Caco-2 (cell line): ENCODE measurements around the gene CTU1. TPM values are rescaled to one million over a fixed set of nuclear protein-coding genes. Genes with fewer than 3 reads are reported as not detected.

Experiments
- BruUV-seq: library from RNA; stranded (reverse); fragments of 400-500 nt; replicated peaks from 2 replicates; lab custom pipeline; 2021; lab: Mats Ljungman, UMichigan
- CTCF ChIA-PET: fragments of 300-600 bp; sonication (Branson Sonifier 250); formaldehyde crosslinking; loops from one replicate; lab custom pipeline; 2022; ENCODE audit warnings: antibody characterized with exemption; lab: Charles Lee
- POLR2A ChIA-PET: fragments of 300-600 bp; sonication (Branson Sonifier 250); formaldehyde crosslinking; loops from one replicate; lab custom pipeline; 2022; ENCODE audit warnings: antibody characterized with exemption; lab: Charles Lee
- DNase-seq, 2 experiments: peaks; one replicate each; pipeline versions ENCODE4 v3.0.0 to v3.0.0-alpha.2; 2020 to 2022
- H3K27me3 ChIP-seq: replicated peaks from 2 replicates; pipeline ENCODE4 v1.6.0; 2011; ENCODE audit warnings: low read length; ENCODE audit not compliant: control insufficient read depth, insufficient read depth
- H3K36me3 ChIP-seq: 2 replicates; pipeline ENCODE4 v1.5.1; 2011; ENCODE audit warnings: low read length; ENCODE audit not compliant: control insufficient read depth, insufficient read depth
- H3K4me1 ChIP-seq: fragments of 250-450 bp; sonication (Bioruptor Pico); 2 replicates; pipeline ENCODE4 v1.5.1; 2020; ENCODE audit warnings: mild to moderate bottlenecking
- H3K4me3 ChIP-seq: 2 replicates; pipeline ENCODE4 v1.5.1; 2011; ENCODE audit warnings: low read depth, mild to moderate bottlenecking, control low read depth, low read length
- H3K9me3 ChIP-seq: fragments of 250-450 bp; sonication (Bioruptor Pico); 2 replicates; pipeline ENCODE4 v1.5.1; 2020; ENCODE audit warnings: mild to moderate bottlenecking, moderate library complexity
- H3K27ac Mint-ChIP-seq: one replicate; pipeline ENCODE4 v1.8.0; 2022; ENCODE audit warnings: mixed read lengths; ENCODE audit not compliant: unreplicated experiment
- H3K27me3 Mint-ChIP-seq: one replicate; pipeline ENCODE4 v1.8.0; 2022; ENCODE audit warnings: mixed read lengths; ENCODE audit not compliant: insufficient read depth, unreplicated experiment
- H3K36me3 Mint-ChIP-seq: one replicate; pipeline ENCODE4 v1.8.0; 2022; ENCODE audit warnings: mild to moderate bottlenecking, mixed read lengths; ENCODE audit not compliant: insufficient read depth, unreplicated experiment
- H3K4me1 Mint-ChIP-seq: one replicate; pipeline ENCODE4 v1.8.0; 2022; ENCODE audit warnings: low read depth, mixed read lengths; ENCODE audit not compliant: unreplicated experiment
- H3K4me3 Mint-ChIP-seq: one replicate; pipeline ENCODE4 v1.8.0; 2022; ENCODE audit warnings: mild to moderate bottlenecking, moderate library complexity, mixed read lengths; ENCODE audit not compliant: unreplicated experiment
- H3K9me3 Mint-ChIP-seq: one replicate; pipeline ENCODE4 v1.8.0; 2022; ENCODE audit warnings: mixed read lengths; ENCODE audit not compliant: unreplicated experiment
- CTCF ChIP-seq, 2 experiments: fragments of 200-600 bp in 1 of 2; IDR thresholded peaks; 1 replicate in 1 of 2; 2 replicates in 1 of 2; pipeline versions ENCODE4 v1.5.1 to v1.8.0; 2011 to 2022; ENCODE audit warnings: antibody characterized with exemption in 1 of 2, control low read depth in 1 of 2, inconsistent platforms in 1 of 2, low read depth in 1 of 2, low read length in 1 of 2, mild to moderate bottlenecking in 1 of 2, moderate library complexity in 1 of 2; ENCODE audit not compliant: insufficient read depth in 1 of 2, severe bottlenecking in 1 of 2, unreplicated experiment in 1 of 2
- intact Hi-C: fragments of 100-400 bp; cut with micrococcal nuclease; formaldehyde crosslinking; loops from one replicate; pipeline ENCODE4 v1.10.0; 2022; ENCODE audit not compliant: unreplicated experiment
- total RNA-seq: library from RNA; stranded (reverse); gene quantifications from 2 replicates; pipeline ENCODE4 v1.2.3, GENCODE V29; 2022

The CTU1 gene
- total RNA-seq, 1 experiment from 2014 or later: 8.1 TPM

- Mint-ChIP-seq H3K36me3 (no peaks in the 10 kb centered on the region), H3K4me1 (no peaks in the 10 kb centered on the region), H3K4me3 (no peak overlapping the region), H3K27ac (no peak overlapping the region), H3K27me3 (peaks cover 6% of the 10 kb centered on the region), H3K9me3 (no peaks in the 10 kb centered on the region)
- no peaks in the 10 kb centered on the region for H3K4me1 ChIP-seq
- no TSS peak for BruUV-seq
- no peak for TF ChIP-seq CTCF (IDR thresholded peaks at IDR 0.05; ENCODE audit: insufficient read depth in 1 of 2, low read depth in 1 of 2, low read length in 1 of 2, severe bottlenecking in 1 of 2, unreplicated experiment in 1 of 2)
- intact Hi-C loops: no loop called here
- no peaks in the 10 kb centered on the region for H3K9me3 ChIP-seq
- H3K36me3 ChIP-seq: no peaks in the 10 kb centered on the region
- H3K4me3 ChIP-seq: no peak overlapping the region
- ChIA-PET CTCF (no interaction called here), POLR2A (no interaction called here)
- no peaks in the 10 kb centered on the region for H3K27me3 ChIP-seq
- no peak for DNase-seq
Measured at GRCh38 chr19:51116736-51117286, 8.6 kb upstream of the CTU1 start.

GRCh38 chr19:51114087-51114729 lies 6.0 kb upstream of the CTU1 start:
- BruUV-seq: no TSS peak
- no peak for TF ChIP-seq CTCF (IDR thresholded peaks at IDR 0.05; ENCODE audit: insufficient read depth in 1 of 2, low read depth in 1 of 2, low read length in 1 of 2, severe bottlenecking in 1 of 2, unreplicated experiment in 1 of 2)
- Histone ChIP-seq H3K36me3 (no peaks in the 10 kb centered on the region), H3K9me3 (no peaks in the 10 kb centered on the region), H3K4me3 (no peak overlapping the region), H3K27me3 (no peaks in the 10 kb centered on the region), H3K4me1 (no peaks in the 10 kb centered on the region)
- H3K9me3 Mint-ChIP-seq: no peaks in the 10 kb centered on the region
- H3K4me3 Mint-ChIP-seq: no peak overlapping the region
- ChIA-PET CTCF (no interaction called here), POLR2A (no interaction called here)
- H3K4me1 Mint-ChIP-seq: no peaks in the 10 kb centered on the region
- no peaks in the 10 kb centered on the region for H3K36me3 Mint-ChIP-seq
- no peak overlapping the region for H3K27ac Mint-ChIP-seq
- peaks cover 3% of the 10 kb centered on the region for H3K27me3 Mint-ChIP-seq
- DNase-seq: no peak
- intact Hi-C loops: no loop called here

- Mint-ChIP-seq H3K4me1 (peaks cover 9% of the 10 kb centered on the region), H3K27ac (no peak overlapping the region), H3K27me3 (peaks cover 3% of the 10 kb centered on the region), H3K4me3 (no peak overlapping the region), H3K9me3 (no peaks in the 10 kb centered on the region), H3K36me3 (peaks cover 18% of the 10 kb centered on the region)
- ChIA-PET CTCF (no interaction called here), POLR2A (no interaction called here)
- Histone ChIP-seq H3K27me3 (no peaks in the 10 kb centered on the region), H3K4me1 (no peaks in the 10 kb centered on the region), H3K36me3 (no peaks in the 10 kb centered on the region), H3K9me3 (no peaks in the 10 kb centered on the region), H3K4me3 (no peak overlapping the region)
- DNase-seq: peak in 1 of 2 experiments; percentile 36
- BruUV-seq: no TSS peak
- intact Hi-C loops: no loop called here
- peak in 1 of 2 experiments; percentile 17 for TF ChIP-seq CTCF (IDR thresholded peaks at IDR 0.05; ENCODE audit: insufficient read depth in 1 of 2, low read depth in 1 of 2, low read length in 1 of 2, severe bottlenecking in 1 of 2, unreplicated experiment in 1 of 2)
Measured at GRCh38 chr19:51111606-51112005, 3.4 kb upstream of the CTU1 start.
